ENCODE results near the gene SECISBP2L.

DNA sequence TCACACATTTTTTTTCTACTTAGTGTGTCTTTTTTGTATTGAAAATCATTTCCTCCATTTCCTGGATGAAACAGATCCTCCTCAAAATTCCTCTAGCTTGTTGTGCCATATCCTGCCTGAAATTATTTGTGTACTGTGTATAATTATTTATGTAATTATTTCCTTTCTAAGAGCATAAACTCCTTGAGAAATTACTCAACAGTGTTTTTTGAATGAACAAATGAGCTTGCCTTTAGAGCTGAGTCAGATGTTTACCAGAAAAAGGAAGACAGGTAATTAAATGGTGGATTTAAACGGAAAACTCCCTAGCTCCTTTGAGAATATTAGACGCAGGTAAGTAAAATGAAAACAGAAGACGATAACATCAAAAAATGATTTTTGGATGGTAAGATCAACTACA is 13.2 kb upstream of the SECISBP2L start:
- TF ChIP-seq, protein P1, sequence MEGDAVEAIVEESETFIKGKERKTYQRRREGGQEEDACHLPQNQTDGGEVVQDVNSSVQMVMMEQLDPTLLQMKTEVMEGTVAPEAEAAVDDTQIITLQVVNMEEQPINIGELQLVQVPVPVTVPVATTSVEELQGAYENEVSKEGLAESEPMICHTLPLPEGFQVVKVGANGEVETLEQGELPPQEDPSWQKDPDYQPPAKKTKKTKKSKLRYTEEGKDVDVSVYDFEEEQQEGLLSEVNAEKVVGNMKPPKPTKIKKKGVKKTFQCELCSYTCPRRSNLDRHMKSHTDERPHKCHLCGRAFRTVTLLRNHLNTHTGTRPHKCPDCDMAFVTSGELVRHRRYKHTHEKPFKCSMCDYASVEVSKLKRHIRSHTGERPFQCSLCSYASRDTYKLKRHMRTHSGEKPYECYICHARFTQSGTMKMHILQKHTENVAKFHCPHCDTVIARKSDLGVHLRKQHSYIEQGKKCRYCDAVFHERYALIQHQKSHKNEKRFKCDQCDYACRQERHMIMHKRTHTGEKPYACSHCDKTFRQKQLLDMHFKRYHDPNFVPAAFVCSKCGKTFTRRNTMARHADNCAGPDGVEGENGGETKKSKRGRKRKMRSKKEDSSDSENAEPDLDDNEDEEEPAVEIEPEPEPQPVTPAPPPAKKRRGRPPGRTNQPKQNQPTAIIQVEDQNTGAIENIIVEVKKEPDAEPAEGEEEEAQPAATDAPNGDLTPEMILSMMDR (IDR thresholded peaks at IDR 0.05): no peak
- TF ChIP-seq POLR2A (IDR thresholded peaks at IDR 0.05): no peak
